HUES48 (cell line): ENCODE results near the gene TNFRSF14.

ENCODE experiments used
- H3K27ac ChIP-seq: one replicate; pipeline ENCODE4 v1.7.0; 2013; ENCODE audit warnings: low read depth, low read length, inconsistent platforms
- H3K27me3 ChIP-seq: 2 replicates; pipeline ENCODE4 v1.6.1; 2013; ENCODE audit warnings: mild to moderate bottlenecking, low read length; ENCODE audit not compliant: control insufficient read depth, insufficient read depth
- H3K36me3 ChIP-seq: 2 replicates; pipeline ENCODE4 v1.6.1; 2013; ENCODE audit warnings: low read length; ENCODE audit not compliant: control insufficient read depth, insufficient read depth
- H3K4me1 ChIP-seq: 2 replicates; pipeline ENCODE4 v1.6.1; 2013; ENCODE audit warnings: mild to moderate bottlenecking, low read length; ENCODE audit not compliant: control insufficient read depth, insufficient read depth
- H3K4me3 ChIP-seq: 2 replicates; pipeline ENCODE4 v1.5.1; 2013; ENCODE audit warnings: mild to moderate bottlenecking, low read depth, low read length
- H3K9ac ChIP-seq: 2 replicates; pipeline ENCODE4 v1.6.1; 2013; ENCODE audit warnings: mild to moderate bottlenecking, low read depth, low read length, moderate library complexity
- H3K9me3 ChIP-seq: 2 replicates; pipeline ENCODE4 v1.6.1; 2013; ENCODE audit warnings: low read length; ENCODE audit not compliant: control insufficient read depth, insufficient read depth

Gene TNFRSF14

DNA sequence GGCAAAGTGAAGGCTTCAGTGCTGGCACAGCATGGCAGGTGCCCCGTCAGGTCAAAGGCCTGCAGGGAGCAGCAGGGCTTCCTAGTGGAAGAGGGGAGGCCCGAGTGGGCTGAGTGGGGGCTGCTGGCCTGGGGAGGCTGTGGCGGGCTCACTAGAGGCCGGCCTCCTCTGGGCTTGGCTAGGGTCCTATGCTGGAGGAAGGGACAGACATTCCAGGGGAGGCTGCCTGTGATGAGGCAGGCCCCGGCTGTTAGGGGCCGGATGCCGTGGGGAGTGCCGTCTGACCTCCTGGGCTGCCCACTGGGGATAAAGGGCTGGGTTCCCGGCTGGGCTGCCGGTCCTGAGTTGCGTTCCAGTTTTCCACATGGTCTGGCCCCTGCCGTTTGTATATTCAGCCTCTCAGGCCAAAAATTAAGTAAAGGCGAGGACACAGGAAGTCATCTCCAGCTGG is 51.5 kb downstream of the TNFRSF14 start:
- Histone ChIP-seq H3K27me3 (no peaks in the 10 kb centered on the region), H3K4me3 (no peak overlapping the region), H3K36me3 (no peaks in the 10 kb centered on the region), H3K27ac (no peak overlapping the region), H3K4me1 (peaks cover 4% of the 10 kb centered on the region; the same call in 1 of the 2 replicates), H3K9me3 (no peaks in the 10 kb centered on the region), H3K9ac (no peak overlapping the region)

DNA sequence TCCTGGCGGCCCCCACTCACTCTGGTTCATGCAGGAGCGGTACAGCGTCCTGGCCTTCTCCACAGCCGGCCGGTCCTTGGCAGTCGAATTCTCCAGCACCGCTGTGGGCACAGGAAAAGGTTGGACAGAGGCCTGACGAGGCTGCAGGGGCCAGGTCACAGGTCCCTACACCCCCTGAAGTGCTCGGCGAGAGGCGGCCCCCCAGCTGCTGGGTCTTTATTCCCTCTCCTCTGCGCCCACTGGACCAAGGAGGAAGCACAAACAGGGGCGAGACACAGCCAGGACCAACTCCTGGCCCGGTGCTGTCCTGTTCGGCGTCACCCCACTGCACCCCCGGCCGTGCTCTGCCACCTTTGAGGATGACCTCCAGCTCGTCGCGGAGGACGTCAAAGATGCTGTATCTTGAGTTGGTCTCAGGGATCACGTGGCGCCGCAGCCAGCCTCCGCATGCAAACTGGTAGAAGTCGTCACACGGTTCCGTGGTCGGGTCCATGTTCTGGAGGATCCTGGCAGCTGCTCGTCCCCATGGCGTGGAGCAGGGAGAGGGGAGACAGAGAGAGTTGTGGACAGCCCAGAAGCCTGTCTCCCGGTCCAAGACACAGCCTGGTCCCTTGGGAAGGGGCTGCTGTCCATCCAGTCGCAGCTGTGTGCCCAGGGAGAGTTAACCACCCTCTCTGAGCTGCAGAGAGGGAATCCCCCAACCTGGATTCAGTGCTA is 53.3 kb downstream of the TNFRSF14 start:
- Histone ChIP-seq H3K9ac (no peak overlapping the region), H3K4me1 (peaks cover 4% of the 10 kb centered on the region; the same call in 1 of the 2 replicates), H3K27me3 (no peaks in the 10 kb centered on the region), H3K27ac (no peak overlapping the region), H3K36me3 (no peaks in the 10 kb centered on the region), H3K9me3 (no peaks in the 10 kb centered on the region), H3K4me3 (no peak overlapping the region)

DNA sequence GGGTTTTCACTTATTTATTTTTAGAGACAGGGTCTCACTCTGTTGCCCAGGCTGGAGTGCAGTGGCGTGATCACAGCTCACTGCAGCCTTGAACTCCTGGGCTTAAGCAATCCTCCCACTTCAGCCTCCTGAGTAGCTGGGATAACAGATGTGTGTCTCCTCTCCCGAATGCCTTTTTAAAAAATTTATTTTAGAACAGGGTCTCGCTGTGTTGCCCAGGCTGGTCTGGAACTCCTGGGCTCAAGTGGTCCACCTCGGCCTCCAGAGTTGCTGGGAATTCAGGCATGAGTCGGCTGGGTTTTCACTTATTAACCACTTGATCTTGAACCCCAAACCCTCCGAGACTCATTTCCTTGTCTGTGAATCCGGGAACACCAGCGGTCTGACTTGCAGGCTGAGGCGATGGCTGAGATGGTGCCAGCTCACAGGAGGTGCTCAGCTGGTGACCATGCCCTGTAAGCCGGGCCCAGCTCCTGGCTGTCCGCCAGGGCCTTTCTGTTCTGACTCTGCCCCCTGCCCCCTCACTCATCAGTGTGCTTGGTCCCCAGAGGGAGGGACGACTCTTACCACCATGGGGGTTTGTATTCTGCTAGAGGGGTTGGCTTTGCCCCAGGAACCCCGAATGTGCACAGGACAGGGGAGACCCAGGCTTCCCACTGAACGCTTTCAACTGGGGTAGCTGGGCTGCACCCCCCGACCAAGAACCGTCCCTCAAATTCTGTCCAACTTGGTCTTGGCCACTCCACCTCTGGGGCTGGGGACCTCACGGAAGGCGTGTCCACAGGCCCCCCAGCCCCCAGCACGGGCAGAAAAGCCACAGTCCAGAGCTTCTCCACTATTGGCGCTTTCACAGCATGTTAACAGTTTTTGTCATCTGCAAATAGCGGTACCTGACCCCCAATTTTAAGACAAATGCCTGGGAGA is 54.1 kb downstream of the TNFRSF14 start:
- H3K27ac ChIP-seq, result no peak overlapping the region
- H3K4me3 ChIP-seq, result no peak overlapping the region; the same call in 1 of the 2 replicates
- no peaks in the 10 kb centered on the region for H3K36me3 ChIP-seq
- peaks cover 4% of the 10 kb centered on the region; the same call in 1 of the 2 replicates for H3K4me1 ChIP-seq
- no peaks in the 10 kb centered on the region for H3K9me3 ChIP-seq
- no peak overlapping the region for H3K9ac ChIP-seq
- no peaks in the 10 kb centered on the region for H3K27me3 ChIP-seq

DNA sequence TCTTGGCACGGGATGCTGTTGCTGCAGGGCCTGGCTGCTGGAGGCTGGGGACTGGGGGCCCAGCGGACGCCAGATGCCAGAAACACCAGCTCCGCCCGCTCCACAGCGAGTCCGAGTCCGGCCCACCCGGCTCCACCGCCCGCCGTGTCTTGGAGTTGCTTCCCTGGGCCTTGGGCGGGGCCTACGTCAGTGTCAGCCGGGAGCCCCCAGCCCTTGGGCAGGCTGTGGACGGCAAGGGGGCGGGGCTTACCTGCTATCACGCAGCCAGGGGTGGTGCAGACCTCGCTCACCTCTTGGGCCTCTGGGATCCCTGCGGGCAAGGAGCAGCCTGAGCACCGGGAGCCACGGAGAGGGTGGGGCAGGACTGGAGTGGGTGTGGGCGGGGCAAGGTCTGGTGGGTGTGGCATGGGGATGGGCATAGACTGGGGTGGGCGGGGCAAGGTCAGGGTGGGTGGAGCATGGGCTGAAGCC is 54.9 kb downstream of the TNFRSF14 start:
- Histone ChIP-seq H3K27ac (no peak overlapping the region), H3K36me3 (no peaks in the 10 kb centered on the region), H3K9ac (no peak overlapping the region), H3K27me3 (no peaks in the 10 kb centered on the region), H3K4me1 (peaks cover 4% of the 10 kb centered on the region; the same call in 1 of the 2 replicates), H3K4me3 (peak overlapping the region; percentile 35; the same call in 1 of the 2 replicates), H3K9me3 (no peaks in the 10 kb centered on the region)

DNA sequence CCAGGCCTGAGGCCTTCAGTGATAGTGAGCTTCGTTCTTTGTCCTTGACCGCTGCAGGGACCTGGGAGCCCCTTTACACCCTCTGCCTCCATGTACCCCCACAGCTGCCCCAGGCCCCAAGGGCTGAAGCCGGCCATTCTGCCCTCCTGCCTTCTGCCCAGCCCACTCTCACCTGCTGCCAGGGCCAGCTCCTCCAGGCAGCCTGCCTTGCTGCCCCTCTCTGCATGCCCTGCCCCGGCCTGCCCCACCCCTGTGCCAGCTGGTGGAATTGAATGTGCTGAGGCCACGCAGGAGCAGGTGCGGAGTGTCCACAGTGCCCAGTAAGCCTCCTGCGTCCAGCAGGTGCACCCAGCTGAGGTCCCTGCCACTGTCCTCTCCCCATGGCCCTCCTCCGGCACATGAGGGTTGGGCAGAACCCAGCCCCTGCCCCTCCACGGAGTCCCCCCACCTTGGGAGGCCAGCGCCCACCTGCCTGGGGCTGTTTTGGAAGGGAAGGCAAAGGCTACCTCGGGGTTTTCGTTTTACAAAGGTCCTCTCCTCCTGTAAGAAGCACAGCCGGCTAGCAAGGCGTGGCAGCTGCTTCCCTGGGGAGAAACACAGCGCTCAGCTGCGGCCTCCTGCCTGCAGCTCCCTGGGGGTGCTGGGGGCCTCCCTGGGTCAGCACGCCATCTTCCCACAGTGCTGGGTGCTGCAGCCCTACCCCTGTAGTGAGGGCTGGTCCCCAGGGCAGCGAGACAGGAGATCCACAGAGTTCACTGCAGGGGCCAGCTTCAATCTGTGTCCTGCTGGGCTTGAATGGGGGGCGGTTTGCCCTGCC is 55.7 kb downstream of the TNFRSF14 start:
- no peak overlapping the region for H3K9ac ChIP-seq
- no peaks in the 10 kb centered on the region for H3K36me3 ChIP-seq
- H3K27ac ChIP-seq, result no peak overlapping the region
- no peak overlapping the region; the same call in 1 of the 2 replicates for H3K4me3 ChIP-seq
- no peaks in the 10 kb centered on the region for H3K9me3 ChIP-seq
- no peaks in the 10 kb centered on the region for H3K27me3 ChIP-seq
- peaks cover 4% of the 10 kb centered on the region; the same call in 1 of the 2 replicates for H3K4me1 ChIP-seq

GRCh38 chr1:2612591-2613365 is 56.6 kb downstream of the TNFRSF14 start:
- peaks cover 4% of the 10 kb centered on the region; the same call in 1 of the 2 replicates for H3K4me1 ChIP-seq
- no peaks in the 10 kb centered on the region for H3K36me3 ChIP-seq
- no peak overlapping the region for H3K27ac ChIP-seq
- H3K9me3 ChIP-seq, result no peaks in the 10 kb centered on the region
- H3K9ac ChIP-seq, result no peak overlapping the region
- no peaks in the 10 kb centered on the region for H3K27me3 ChIP-seq
- H3K4me3 ChIP-seq, result no peak overlapping the region
